ENCODE results near the gene GJB1.
A peak's percentile ranks its signal among the peaks of the same experiment; 100 is the strongest.

GJB1 gene

GRCh38 chrX:71215338-71215912 lies 7.6 kb upstream of the GJB1 start:
- no peak for DNase-seq

- DNase-seq: no peak
Observed at GRCh38 chrX:71216485-71216884, 6.5 kb upstream of the GJB1 start.

GRCh38 chrX:71217298-71217697 lies 5.7 kb upstream of the GJB1 start:
- DNase-seq: no peak

GRCh38 chrX:71221145-71221544 lies 1.9 kb upstream of the GJB1 start:
- DNase-seq: no peak

GRCh38 chrX:71224098-71224708 lies 1.2 kb downstream of the GJB1 start:
- DNase-seq: no peak

- no peak for DNase-seq
Observed at GRCh38 chrX:71225009-71225408, 2.0 kb downstream of the GJB1 start.

GRCh38 chrX:71225676-71226075 lies 2.7 kb downstream of the GJB1 start:
- no peak for DNase-seq

GRCh38 chrX:71227370-71228062 lies 4.5 kb downstream of the GJB1 start:
- DNase-seq: no peak

GRCh38 chrX:71228063-71228642 lies 5.1 kb downstream of the GJB1 start:
- DNase-seq: no peak

- no peak for DNase-seq
Observed at GRCh38 chrX:71235482-71235881, 12.5 kb downstream of the GJB1 start.

- no peak for DNase-seq
Observed at GRCh38 chrX:71236836-71237235, 13.8 kb downstream of the GJB1 start.

- no peak for DNase-seq
Observed at GRCh38 chrX:71239781-71240180, 16.8 kb downstream of the GJB1 start.

- DNase-seq: no peak
Observed at GRCh38 chrX:71241301-71241700, 18.3 kb downstream of the GJB1 start.

- DNase-seq: no peak
Observed at GRCh38 chrX:71244359-71245128, 21.5 kb downstream of the GJB1 start.

- DNase-seq: no peak
Observed at GRCh38 chrX:71245159-71245558, 22.1 kb downstream of the GJB1 start.

GRCh38 chrX:71250841-71251240 lies 27.8 kb downstream of the GJB1 start:
- DNase-seq: no peak

- no peak for DNase-seq
Observed at GRCh38 chrX:71251466-71251973, 28.5 kb downstream of the GJB1 start.

- no peak for DNase-seq
Observed at GRCh38 chrX:71252221-71252620, 29.2 kb downstream of the GJB1 start.

- DNase-seq: peak; percentile 45
Observed at GRCh38 chrX:71253253-71254091, 30.4 kb downstream of the GJB1 start.

- peak; percentile 78 for DNase-seq
Observed at GRCh38 chrX:71254092-71254963, 31.3 kb downstream of the GJB1 start, which contains the start of gene ZMYM3. TSS of gene ZMYM3 (minus strand) at chrX:71254140. CDS start at chrX:71253255, 885 bp downstream.

- no peak for DNase-seq
Observed at GRCh38 chrX:71256051-71256450, 33.0 kb downstream of the GJB1 start.

Data from activated T-cell treated with anti-CD3 and anti-CD28 coated beads, Interleukin-2, amount 50 U/mL, for 1 hour (primary cell).